GM19455 (cell line): ENCODE measurements around the gene PPP1R37.

Source experiments
- ATAC-seq: cut with Tn5 transposase; IDR thresholded peaks from one replicate; pipeline ENCODE4 v1.9.1; 2021; ENCODE audit not compliant: unreplicated experiment

PPP1R37 gene

GRCh38 chr19:45092747-45093678 is at the start of gene PPP1R37:
Gene PPP1R37 (plus strand): TSS chr19:45093179. CDS start chr19:45093326, 147 bp downstream.
- ATAC-seq, result peak; percentile 55

- no peak for ATAC-seq
Measured at GRCh38 chr19:45045671-45046353, 47.2 kb upstream of the PPP1R37 start.

- ATAC-seq, result no peak
Measured at GRCh38 chr19:45046355-45046754, 46.6 kb upstream of the PPP1R37 start.

GRCh38 chr19:45047188-45047797 is 45.7 kb upstream of the PPP1R37 start:
- no peak for ATAC-seq

GRCh38 chr19:45049073-45049736 is 43.8 kb upstream of the PPP1R37 start:
- no peak for ATAC-seq

- no peak for ATAC-seq
Measured at GRCh38 chr19:45050036-45050435, 42.9 kb upstream of the PPP1R37 start.

GRCh38 chr19:45051929-45052579 is 40.9 kb upstream of the PPP1R37 start:
- ATAC-seq, result no peak

GRCh38 chr19:45056831-45057230 is 36.1 kb upstream of the PPP1R37 start:
- ATAC-seq, result no peak

- no peak for ATAC-seq
Measured at GRCh38 chr19:45057444-45057843, 35.5 kb upstream of the PPP1R37 start.

- no peak for ATAC-seq
Measured at GRCh38 chr19:45058622-45059159, 34.3 kb upstream of the PPP1R37 start.

- ATAC-seq, result no peak
Measured at GRCh38 chr19:45059258-45059965, 33.6 kb upstream of the PPP1R37 start.

GRCh38 chr19:45061965-45062364 is 31.0 kb upstream of the PPP1R37 start:
- ATAC-seq, result no peak

GRCh38 chr19:45063851-45064801 is 28.9 kb upstream of the PPP1R37 start:
- no peak for ATAC-seq

GRCh38 chr19:45066921-45067661 is 25.9 kb upstream of the PPP1R37 start:
- ATAC-seq, result no peak

- no peak for ATAC-seq
Measured at GRCh38 chr19:45068041-45068440, 24.9 kb upstream of the PPP1R37 start.

- ATAC-seq, result no peak
Measured at GRCh38 chr19:45069056-45069455, 23.9 kb upstream of the PPP1R37 start.

- no peak for ATAC-seq
Measured at GRCh38 chr19:45070214-45070613, 22.8 kb upstream of the PPP1R37 start.
